HG03097 (cell line): ENCODE measurements around the gene EEF1AKMT3.
A peak's percentile ranks its signal among the peaks of the same experiment; 100 is the strongest.
"Not testable (repeated sequence)": the region's sequence is repeated elsewhere in the genome, so short reads cannot be mapped to it uniquely, and the experiment has no call there.

Source experiments
- ATAC-seq: cut with Tn5 transposase; IDR thresholded peaks from one replicate; pipeline ENCODE4 v1.9.1; 2021; ENCODE audit not compliant: unreplicated experiment, low FRiP score

EEF1AKMT3 gene

GRCh38 chr12:57763881-57764661 is 8.3 kb upstream of the EEF1AKMT3 start:
- no peak for ATAC-seq

DNA sequence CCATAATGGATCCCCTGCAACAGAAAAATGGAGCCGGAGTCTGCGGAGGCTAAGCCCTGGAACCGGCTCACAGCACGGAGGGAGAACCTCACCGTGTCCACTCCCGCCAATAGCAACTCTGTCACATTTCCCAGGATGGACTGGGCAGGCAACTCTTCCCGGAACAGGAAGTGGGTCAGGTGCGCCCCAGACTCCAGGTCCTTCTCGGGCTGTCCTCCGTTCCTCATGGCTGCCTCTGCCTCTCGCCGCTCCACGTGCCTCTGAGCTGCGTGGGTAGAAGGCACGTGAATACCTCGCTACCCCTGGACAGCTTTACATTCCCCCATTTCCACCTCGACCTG is 7.8 kb upstream of the EEF1AKMT3 start:
- ATAC-seq = no peak

GRCh38 chr12:57765003-57765697 is 7.3 kb upstream of the EEF1AKMT3 start:
- no peak for ATAC-seq

- no peak for ATAC-seq
Measured at GRCh38 chr12:57765698-57766463, 6.5 kb upstream of the EEF1AKMT3 start.

DNA sequence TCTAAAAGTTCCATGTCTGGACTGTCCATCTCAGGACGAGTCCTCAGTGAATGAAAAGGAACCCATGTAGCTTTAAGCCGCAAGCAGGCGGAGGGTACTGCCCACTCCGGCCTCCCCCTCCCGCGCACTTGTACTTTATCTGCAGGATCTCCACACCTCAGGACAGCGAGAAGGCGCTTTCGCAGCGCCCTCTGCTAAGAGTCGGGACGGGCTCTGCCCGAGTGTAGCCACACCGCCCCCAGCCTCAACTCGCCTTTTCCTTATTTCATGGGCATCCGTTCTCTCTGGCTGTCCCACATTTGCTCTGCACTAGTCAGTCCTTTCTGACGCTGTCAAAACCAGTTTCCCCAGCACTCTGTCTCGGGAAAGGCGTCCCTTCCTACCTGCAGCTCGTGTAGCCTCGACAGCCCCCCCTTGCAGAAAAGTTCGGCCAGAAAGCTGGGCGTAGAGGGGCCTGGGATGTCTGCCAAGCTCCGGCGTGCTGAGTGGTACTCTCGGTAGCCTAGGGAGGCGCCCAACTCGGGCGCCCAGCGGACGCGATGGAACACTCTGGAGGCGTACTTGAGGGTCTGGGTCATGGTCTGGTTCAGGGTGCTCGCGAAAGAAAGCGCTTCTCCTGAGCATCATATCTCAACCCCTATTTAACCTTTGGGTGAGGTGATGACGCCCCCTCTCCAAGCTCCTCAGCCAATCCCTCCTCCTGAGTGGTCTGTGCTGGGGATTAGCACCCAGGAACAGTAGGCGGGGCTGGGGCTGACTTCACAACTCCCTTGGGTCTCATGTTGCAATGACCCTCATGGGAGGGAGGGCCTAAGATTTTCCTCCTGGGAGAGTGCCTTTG is 5.7 kb upstream of the EEF1AKMT3 start, which contains the start of gene CYP27B1:
Gene CYP27B1 (minus strand): TSS at position 615 of the 841 bp plus-strand sequence. CDS start 37 bp downstream, at position 578.
- no peak for ATAC-seq

DNA sequence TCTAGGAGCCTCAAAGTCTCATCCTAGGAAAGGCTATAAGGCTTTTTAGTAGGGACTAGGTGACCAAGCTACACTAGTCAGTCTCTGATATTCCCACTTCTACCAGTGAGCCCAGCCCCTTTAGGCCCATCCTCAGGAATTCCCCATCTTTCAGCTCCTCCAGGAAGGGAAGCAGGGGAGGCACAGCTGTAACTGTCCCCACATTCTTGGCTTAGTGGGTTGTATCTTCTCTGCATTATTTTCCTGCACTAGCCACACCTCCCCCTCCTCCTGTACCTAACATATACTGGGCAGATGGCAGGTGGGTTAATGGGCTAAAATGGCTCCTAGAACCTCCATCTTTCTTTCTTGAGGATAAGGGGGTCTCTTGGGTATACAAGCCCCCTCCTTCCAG is 5.1 kb upstream of the EEF1AKMT3 start:
- ATAC-seq = no peak

- ATAC-seq = no peak
Measured at GRCh38 chr12:57767876-57768275, 4.5 kb upstream of the EEF1AKMT3 start.

- ATAC-seq = no peak
Measured at GRCh38 chr12:57769594-57769993, 2.8 kb upstream of the EEF1AKMT3 start.

- no peak for ATAC-seq
Measured at GRCh38 chr12:57770734-57771133, 1.7 kb upstream of the EEF1AKMT3 start.

DNA sequence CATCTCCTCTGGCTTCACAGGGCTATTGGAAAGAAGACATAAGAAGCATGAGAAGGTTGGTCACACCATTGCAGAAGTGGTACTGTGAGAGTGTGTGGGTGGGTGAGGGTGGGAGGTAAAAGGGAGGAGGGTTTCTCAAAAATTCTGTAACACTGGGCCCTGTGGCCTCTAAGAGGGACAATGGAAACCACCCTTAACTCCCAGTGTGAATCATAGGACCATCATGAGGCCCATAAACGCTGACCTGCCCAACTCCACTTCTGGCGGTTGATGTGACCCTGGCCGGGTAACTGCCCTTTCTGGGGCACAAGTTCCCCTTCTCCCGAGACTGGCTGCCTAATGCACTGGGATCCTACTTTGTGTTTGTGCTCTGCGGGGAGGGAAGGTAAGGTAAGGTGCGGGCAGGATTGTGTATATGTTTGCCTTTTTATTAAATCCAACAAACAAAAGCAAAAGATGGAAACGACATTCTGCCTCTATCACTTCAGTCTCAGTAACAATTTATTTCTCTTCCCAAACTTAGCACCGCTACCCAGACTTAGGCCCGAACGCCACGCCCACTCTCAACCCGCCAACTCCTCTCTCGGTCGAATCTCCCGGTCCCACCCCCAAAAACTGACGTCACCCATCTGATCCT is 1.1 kb upstream of the EEF1AKMT3 start:
- ATAC-seq = peak; percentile 48

DNA sequence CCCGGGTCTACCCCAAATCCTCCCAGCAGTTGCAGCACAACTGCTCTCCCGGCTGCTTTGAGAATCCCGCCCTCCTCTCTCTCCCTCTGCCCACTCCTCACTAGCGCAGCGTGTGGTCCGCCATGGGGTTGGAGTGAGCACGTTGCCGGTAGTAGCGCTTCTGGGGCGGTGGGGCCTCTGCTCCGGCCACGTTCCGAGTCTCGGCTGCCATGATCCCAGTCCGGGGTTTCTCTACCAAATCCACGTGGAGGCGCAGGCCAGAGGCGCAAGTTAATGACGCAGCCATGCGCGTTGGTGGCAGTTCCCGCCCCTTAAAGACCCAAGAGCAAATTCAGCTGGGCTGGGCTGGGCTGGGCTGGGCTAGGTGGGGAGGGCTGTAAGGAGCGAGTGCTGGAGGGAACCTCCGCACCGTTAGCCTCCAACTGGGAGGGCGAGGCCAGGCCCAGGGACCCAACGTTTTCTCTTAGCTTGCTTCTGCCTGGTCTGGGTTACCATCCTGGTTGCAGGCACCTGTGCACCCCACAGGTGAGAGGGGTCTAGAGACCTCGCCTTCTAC is 463 bp upstream of the EEF1AKMT3 start, which contains the start of gene METTL1:
Gene METTL1 (minus strand): TSS at position 233 of the 556 bp plus-strand sequence. CDS start 22 bp downstream, at position 211.
- ATAC-seq = peak; percentile 74

DNA sequence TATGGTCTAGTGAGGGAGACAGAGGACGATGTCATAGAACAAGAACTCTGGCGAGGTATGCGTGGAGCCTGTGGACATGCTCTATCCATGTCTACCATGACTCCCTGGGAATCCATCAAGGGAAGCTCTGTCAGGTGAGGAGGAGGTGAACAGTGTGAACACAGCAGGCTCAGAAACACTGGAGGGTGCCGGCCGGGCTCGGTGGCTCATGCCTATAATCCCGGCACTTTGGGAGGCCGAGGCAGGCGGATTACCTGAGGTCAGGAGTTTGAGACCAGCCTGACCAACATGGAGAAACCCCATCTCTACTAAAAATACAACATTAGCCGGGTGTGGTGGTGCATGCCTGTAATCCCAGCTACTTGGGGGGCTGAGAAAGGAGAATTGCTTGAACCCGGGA is 2.2 kb downstream of the EEF1AKMT3 start:
- not testable (repeated sequence) for ATAC-seq

DNA sequence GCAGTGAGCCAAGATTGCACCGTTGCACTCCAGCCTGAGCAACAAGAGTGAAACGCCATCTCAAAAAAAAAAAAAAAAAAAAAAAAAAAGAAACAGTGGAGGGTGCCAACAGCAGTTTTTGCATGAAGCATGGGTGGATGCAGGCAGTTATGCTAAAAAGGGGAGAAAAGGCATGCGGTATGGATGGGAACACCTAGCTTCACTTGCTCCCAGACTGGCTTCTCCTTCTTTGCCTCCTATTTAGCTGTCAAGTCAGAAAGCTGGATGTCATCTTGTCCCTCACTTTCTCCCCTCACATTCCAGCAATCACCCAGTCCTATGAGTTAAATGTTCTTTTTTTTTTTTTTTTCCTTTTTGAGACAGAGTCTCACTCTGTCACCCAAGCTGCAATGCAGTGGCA is 2.6 kb downstream of the EEF1AKMT3 start:
- no peak for ATAC-seq

- no peak for ATAC-seq
Measured at GRCh38 chr12:57775563-57776246, 3.3 kb downstream of the EEF1AKMT3 start.

- ATAC-seq = no peak
Measured at GRCh38 chr12:57776247-57776587, 3.8 kb downstream of the EEF1AKMT3 start.

DNA sequence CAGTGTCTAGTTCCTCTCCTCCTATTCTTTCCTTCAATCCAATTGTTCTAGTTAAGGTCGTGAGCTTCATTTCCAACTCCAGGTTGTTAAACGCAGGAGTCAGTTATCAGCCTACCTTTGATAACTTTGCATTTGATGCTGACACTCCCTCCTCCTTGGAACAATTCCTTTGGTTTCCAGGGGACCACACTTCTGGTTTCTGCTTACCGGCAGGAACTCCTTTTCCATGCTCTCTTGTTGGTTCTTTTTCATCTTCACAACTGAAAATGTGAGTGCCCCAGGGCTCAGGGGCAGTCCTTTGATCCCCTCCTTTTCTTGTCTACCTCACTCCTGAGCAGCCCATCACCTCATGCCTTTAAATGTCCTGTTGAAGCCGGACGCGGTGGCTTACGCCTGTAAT is 5.0 kb downstream of the EEF1AKMT3 start:
- ATAC-seq = no peak

GRCh38 chr12:57777911-57778310 is 5.5 kb downstream of the EEF1AKMT3 start:
- ATAC-seq = no peak

- no peak for ATAC-seq
Measured at GRCh38 chr12:57779736-57780135, 7.3 kb downstream of the EEF1AKMT3 start.

DNA sequence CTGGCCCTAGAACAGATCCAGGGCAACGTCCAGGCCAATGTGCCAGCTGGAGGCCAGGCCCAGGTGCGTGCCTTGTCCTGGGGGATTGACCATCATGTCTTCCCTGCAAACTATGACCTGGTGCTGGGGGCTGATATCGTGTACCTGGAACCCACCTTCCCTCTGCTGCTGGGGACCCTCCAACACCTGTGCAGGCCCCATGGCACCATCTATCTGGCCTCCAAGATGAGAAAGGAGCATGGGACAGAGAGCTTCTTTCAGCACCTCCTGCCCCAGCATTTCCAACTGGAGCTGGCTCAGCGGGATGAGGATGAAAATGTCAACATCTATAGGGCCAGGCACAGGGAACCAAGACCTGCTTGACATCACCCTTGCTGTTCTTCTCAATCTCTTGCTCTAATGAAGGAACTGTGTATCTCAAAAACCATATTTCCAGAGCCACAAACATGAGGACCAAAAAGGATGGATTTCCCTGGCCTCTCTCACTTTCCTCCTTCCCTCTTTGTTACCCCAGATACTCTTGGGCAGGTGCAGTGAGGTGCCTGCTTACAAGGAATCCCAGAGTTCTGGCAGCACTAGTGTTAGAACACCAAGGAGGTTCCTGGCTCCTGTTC is 8.0 kb downstream of the EEF1AKMT3 start:
- ATAC-seq = no peak
